Skin epidermis (tissue), 12 donors: ENCODE measurements around the gene SDCBP2.

Experiments
- H3K27ac ChIP-seq, 21 experiments: fragments of 200-600 bp; sonication (generic) in 11 of 21; one replicate each; pipeline ENCODE4 v1.5.0; 2020; ENCODE audit warnings: mild to moderate bottlenecking in 3 of 21, inconsistent platforms in 2 of 21, moderate library complexity in 2 of 21
- H3K4me3 ChIP-seq, 7 experiments: fragments of 200-600 bp; sonication (generic) in 2 of 7; one replicate each; pipeline ENCODE4 v1.5.0; 2020; ENCODE audit warnings: inconsistent platforms in 2 of 7, mild to moderate bottlenecking in 2 of 7, moderate library complexity in 1 of 7

The SDCBP2 gene

GRCh38 chr20:1265916-1266166 is 63.1 kb downstream of the SDCBP2 start:
- Histone ChIP-seq H3K4me3 (peak overlapping the region; percentile 59 to 83 (median 74)), H3K27ac (peak overlapping the region in 10 of 21 experiments; percentile 14 to 67 (median 58))

- H3K4me3 ChIP-seq: peak overlapping the region in 6 of 7 experiments; percentile 59 to 83 (median 74)
- peak overlapping the region in 10 of 21 experiments; percentile 14 to 67 (median 58) for H3K27ac ChIP-seq
These were observed 63.6 kb downstream of the SDCBP2 start for GRCh38 chr20:1265226-1265915.

GRCh38 chr20:1264727-1265126 is 64.2 kb downstream of the SDCBP2 start:
- Histone ChIP-seq H3K27ac (no peak overlapping the region), H3K4me3 (no peak overlapping the region)

- Histone ChIP-seq H3K4me3 (no peak overlapping the region), H3K27ac (no peak overlapping the region)
These were observed 65.1 kb downstream of the SDCBP2 start for GRCh38 chr20:1263853-1264252.
